Embryonic facial prominence (tissue), 1 donor: Measurements from ENCODE around the gene DOCK3.

ENCODE experiments used
- DNase-seq: peaks from one replicate; pipeline ENCODE4 v3.0.0-alpha.2; 2016; ENCODE audit errors: extremely low spot score

The DOCK3 gene

GRCh38 chr3:51408021-51408420 lies 733.3 kb downstream of the DOCK3 start:
- no peak for DNase-seq

GRCh38 chr3:51408813-51409212 lies 734.1 kb downstream of the DOCK3 start:
- no peak for DNase-seq

GRCh38 chr3:51422211-51422610 lies 747.5 kb downstream of the DOCK3 start:
- DNase-seq, result no peak

GRCh38 chr3:51426921-51427320 lies 752.2 kb downstream of the DOCK3 start:
- DNase-seq, result no peak

GRCh38 chr3:51429138-51429537 lies 754.4 kb downstream of the DOCK3 start:
- DNase-seq, result no peak
